Kidney epithelial cell (primary cell): ENCODE data around the gene EML3. TPM values are rescaled to one million over a fixed set of nuclear protein-coding genes. Genes with fewer than 3 reads are reported as not detected.
A peak's percentile ranks its signal among the peaks of the same experiment; 100 is the strongest.
"Not testable (repeated sequence)": the region's sequence is repeated elsewhere in the genome, so short reads cannot be mapped to it uniquely, and the experiment has no call there.

Experiments used
- DNase-seq: peaks from one replicate; pipeline ENCODE4 v3.0.0-alpha.2; 2010; ENCODE audit warnings: low read depth
- H3K27me3 ChIP-seq: 2 replicates; pipeline ENCODE4 v1.6.0; 2011; ENCODE audit warnings: low read length; ENCODE audit not compliant: control insufficient read depth, insufficient read depth
- H3K36me3 ChIP-seq: 2 replicates; pipeline ENCODE4 v1.5.1; 2011; ENCODE audit warnings: low read length; ENCODE audit not compliant: control insufficient read depth, insufficient read depth
- H3K4me3 ChIP-seq: 2 replicates; pipeline ENCODE4 v1.5.1; 2011; ENCODE audit warnings: low read depth, mild to moderate bottlenecking, control low read depth, low read length
- total RNA-seq: library from RNA; depleted of rRNA; stranded (reverse); fragments of >200 nt; gene quantifications from 2 replicates; pipeline ENCODE4 v1.2.3, GENCODE V29; 2015
- TF ChIP-seq, protein P1 (sequence below): IDR thresholded peaks from 2 replicates; pipeline ENCODE4 v1.5.1; 2011; ENCODE audit warnings: mild to moderate bottlenecking, moderate library complexity, low read length, control low read depth, inconsistent platforms; ENCODE audit not compliant: insufficient read depth, poor library complexity, severe bottlenecking

EML3 gene
- total RNA-seq, 1 donor from 2014 or later: 21.1 TPM

DNA sequence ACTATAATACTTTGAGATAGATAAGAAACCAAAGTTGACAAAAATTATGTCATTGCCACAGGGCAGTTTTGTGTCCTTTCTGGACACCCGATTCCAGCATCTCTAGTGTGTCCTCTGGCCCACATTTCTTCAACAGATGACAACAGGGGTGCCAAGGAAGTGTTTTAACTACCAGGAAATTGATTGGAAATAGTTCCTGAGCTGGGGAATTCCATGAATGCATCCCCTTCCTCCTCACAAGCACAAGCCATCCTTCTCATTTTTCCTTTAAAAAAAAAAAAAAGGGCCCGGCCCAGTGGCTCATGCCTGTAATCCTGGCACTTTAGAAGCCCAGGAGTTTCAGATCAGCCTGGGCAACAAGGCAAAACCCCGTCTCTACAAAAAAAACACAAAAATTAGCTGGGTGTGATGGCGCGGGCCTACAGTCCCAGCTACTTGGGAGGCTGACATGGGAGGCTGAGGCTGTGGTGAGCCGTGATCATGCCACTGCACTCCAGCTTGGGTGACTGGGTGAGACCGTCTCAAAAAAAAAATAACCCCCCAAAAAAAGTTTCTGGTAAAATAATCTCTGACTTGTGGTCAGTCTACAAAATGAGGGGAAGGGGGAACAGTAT, 10.0 kb upstream of the EML3 start:
- TF ChIP-seq, protein P1, sequence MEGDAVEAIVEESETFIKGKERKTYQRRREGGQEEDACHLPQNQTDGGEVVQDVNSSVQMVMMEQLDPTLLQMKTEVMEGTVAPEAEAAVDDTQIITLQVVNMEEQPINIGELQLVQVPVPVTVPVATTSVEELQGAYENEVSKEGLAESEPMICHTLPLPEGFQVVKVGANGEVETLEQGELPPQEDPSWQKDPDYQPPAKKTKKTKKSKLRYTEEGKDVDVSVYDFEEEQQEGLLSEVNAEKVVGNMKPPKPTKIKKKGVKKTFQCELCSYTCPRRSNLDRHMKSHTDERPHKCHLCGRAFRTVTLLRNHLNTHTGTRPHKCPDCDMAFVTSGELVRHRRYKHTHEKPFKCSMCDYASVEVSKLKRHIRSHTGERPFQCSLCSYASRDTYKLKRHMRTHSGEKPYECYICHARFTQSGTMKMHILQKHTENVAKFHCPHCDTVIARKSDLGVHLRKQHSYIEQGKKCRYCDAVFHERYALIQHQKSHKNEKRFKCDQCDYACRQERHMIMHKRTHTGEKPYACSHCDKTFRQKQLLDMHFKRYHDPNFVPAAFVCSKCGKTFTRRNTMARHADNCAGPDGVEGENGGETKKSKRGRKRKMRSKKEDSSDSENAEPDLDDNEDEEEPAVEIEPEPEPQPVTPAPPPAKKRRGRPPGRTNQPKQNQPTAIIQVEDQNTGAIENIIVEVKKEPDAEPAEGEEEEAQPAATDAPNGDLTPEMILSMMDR: no peak
- DNase-seq: no peak
- no peaks in the 10 kb centered on the region for H3K27me3 ChIP-seq
- no peak overlapping the region for H3K4me3 ChIP-seq
- H3K36me3 ChIP-seq: peaks cover 3% of the 10 kb centered on the region

DNA sequence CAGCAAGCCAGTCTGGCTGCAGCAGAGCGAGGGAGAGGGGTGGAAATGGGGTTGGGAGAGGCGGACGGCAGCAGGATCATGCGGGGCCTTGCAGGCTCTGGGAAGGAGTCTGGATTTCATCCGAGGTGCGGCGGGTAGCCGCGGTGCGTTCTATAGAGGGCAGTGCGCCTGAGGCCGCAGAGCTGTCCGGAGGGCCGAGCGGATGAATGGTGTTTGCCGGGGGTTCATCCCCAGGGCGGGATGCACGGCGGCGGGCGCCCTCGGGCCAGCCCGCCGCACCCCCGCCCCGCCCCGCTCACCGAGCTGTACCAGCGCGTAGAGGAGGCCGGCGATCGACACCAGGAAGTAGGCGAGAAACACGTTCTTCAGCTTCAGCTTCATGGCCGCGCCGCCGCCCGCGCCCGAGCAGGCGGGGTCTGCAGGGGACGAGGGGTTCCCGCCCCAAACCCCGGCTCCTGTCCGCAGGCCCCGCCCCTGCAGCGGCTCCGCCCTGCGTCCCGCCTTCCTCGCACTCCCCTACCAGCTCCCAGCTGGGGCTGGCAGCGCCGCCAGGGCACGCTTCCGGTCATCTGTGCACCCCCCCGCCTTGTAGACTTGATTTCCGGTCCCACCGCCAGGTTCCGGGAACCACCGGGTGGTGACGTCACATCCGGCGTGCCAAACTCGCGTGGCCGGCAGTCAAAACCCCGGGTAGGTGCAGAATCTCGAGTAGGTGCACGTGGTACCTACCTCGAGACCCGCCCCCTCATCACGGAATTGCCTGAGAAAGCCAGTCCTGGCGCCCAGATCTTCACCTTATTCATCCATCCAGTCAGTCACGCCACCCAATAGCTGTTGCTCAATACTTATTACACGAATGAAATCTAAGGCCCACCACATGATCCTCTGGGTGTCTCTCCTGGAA, 9.2 kb upstream of the EML3 start, which contains the start of gene B3GAT3:
Gene B3GAT3, minus strand, starts transcription at position 420 of the 904 bp plus-strand sequence. Its CDS starts 39 bp downstream, at position 381.
- TF ChIP-seq, protein P1: no peak
- Histone ChIP-seq H3K36me3 (peaks cover 3% of the 10 kb centered on the region), H3K4me3 (peak within 1 kb of the TSS; percentile 57), H3K27me3 (no peaks in the 10 kb centered on the region)
- DNase-seq: peak; percentile 93

DNA sequence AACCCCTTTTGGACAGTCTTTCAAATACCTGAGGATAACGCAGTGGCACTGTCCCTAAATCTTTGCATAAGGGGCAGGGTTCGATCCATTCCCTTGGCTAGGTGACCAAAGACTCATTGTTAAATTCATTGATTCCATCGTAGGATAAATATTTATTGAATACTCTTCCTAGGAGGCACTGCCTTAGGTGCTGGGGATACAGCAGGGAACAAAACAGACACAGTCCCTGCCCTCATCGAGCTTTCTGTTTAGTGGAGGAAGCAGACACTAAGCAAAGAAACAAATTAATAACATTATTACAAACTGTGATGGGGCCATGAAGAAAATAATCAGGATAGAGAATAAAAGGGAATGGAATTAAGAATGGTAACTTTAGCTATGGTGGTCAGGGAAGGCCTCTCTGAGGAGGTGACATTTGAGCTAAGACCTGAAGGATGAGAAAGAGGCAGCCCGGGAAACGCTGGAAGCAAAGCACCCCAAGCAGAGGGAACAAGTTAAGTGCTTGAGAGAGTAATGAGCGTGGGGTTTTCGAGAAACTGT, 8.5 kb upstream of the EML3 start:
- Histone ChIP-seq H3K36me3 (peaks cover 1% of the 10 kb centered on the region), H3K27me3 (no peaks in the 10 kb centered on the region), H3K4me3 (peak overlapping the region; percentile 57)
- TF ChIP-seq, protein P1: no peak
- no peak for DNase-seq

DNA sequence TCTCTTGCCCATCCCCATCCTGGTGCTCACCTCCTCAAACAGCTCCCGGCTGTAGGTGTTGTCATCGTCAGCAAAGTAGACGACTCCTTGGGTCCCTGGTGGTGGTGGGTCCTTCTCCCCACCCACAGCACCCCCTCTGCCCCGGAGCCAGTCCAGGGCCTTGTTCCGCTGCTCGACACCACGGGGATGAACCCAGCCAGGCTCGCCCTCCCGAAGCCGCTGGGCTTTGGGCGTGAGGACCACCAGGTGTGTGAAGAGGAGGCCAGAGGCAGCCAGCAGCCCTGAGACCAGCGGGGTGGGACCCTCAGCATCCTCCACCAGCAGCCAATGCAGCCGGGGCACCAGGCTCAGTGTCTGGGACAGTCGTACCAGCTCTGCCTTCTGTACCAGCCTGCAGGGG, 4.4 kb upstream of the EML3 start:
- H3K4me3 ChIP-seq, DNase-seq, H3K36me3 ChIP-seq, H3K27me3 ChIP-seq: not testable (repeated sequence)

DNA sequence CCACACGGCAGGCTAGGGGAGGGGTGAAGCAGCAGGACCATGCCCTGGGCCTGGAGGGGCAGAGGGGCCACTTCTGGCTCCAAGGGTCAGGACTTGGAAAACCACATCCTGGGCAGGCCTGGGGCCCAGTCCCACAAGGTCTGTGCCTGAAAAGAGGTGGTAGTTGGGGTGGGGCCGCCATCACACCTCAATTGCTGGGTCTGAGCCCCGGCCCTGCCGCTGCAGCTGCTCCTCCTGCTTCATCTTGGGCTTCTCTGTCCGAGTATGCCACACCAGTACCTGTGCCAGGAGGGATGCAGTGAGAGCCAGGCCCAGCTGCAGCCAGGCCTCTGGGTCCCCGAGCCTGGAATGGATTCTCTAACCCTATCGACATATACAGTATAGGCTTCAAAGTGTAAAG, 2.9 kb upstream of the EML3 start:
- Histone ChIP-seq H3K36me3 (no peaks in the 10 kb centered on the region), H3K27me3 (no peaks in the 10 kb centered on the region), H3K4me3 (no peak overlapping the region)
- TF ChIP-seq, protein P1: no peak
- no peak for DNase-seq

DNA sequence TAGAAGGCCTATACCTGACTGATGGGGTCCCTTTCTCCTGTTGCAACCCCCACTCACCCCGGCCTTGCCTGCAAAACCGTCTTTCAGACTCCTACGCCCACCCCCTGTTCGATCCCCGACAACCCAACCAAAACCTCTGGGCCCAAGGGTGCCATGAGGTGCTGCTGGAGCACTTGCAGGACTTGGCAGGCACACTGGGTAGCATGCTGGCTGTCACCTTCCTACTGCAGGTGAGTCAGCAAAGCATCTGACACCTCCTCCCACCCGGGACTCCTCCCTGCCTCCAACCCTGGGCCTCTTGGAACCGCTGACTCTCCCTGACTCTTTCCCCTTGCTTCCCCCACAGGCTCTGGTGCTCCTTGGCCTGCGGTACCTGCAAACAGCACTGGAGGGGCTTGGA, 1.7 kb upstream of the EML3 start:
- Histone ChIP-seq H3K4me3 (no peak overlapping the region), H3K27me3 (no peaks in the 10 kb centered on the region), H3K36me3 (no peaks in the 10 kb centered on the region)
- TF ChIP-seq, protein P1: no peak
- no peak for DNase-seq
